COLO668 (cell line): Measurements from ENCODE around the gene ACTMAP.
"Not testable (repeated sequence)": the region's sequence is repeated elsewhere in the genome, so short reads cannot be mapped to it uniquely, and the experiment has no call there.

ENCODE experiments used
- DNase-seq: peaks from one replicate; lab custom pipeline; 2025; ENCODE audit not compliant: unreplicated experiment; lab: John Stamatoyannopoulos, UW

The ACTMAP gene

GRCh38 chr19:40744554-40745401 is 5.5 kb downstream of the ACTMAP start:
- peak; percentile 3 for DNase-seq

DNA sequence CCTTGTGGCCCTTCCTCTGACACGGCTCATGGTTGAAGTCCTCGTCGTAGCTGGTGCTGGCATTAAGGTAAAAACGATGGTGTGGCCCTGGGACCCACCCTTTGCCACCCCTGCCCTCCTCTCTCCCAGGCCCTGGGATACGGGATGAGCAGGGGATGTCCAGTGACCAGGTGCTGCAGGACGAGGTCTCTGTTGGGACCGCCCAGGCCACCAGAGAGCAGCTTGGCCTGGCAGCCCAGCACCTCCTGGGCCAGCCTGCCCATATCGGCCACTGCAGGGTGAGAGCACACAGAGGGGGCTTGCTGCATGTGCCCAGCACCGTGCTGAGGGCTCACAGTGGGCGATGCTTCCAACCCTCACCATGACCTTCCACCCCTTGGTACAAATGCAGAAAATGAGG is 6.4 kb downstream of the ACTMAP start:
- DNase-seq: no peak

DNA sequence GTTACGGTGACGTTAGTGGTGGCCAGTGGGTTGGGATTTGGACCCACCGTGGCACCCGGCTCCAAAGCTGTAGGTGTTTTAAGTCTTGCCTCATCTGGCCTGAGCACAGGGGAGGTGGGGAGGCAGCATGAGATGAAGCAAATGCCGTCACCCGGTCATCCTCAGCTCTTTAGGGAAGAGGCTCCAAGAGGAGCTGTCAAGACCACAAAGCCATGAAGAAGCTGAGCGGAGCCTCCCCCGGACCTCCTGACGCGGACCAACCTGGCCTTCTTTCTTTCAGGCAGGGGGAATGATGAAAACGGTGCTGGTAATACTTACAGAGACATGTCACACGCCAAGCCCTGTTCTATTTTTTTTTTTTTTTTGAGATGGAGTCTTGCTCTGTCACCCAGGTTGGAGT is 7.4 kb downstream of the ACTMAP start:
- DNase-seq: no peak

DNA sequence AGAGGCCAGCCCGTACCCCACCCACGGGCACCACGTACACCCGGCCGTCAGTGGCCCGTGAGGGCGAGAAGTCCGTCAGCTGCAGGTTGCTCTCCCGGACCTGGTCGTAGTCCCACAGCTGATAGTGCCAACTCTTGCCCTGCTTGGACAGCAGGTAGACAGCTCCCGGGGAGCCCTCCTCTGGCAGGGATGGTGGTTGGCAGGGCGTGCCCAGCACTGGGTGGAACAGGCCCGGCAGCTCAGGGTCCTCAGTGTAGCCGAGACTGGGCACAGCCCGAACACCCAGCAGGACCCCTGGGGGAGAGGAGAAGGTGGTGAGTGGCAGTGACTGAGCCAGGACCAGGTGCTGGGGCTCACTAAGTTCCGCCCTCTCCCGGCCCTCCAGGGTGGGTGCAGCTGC is 7.8 kb downstream of the ACTMAP start:
- no peak for DNase-seq

DNA sequence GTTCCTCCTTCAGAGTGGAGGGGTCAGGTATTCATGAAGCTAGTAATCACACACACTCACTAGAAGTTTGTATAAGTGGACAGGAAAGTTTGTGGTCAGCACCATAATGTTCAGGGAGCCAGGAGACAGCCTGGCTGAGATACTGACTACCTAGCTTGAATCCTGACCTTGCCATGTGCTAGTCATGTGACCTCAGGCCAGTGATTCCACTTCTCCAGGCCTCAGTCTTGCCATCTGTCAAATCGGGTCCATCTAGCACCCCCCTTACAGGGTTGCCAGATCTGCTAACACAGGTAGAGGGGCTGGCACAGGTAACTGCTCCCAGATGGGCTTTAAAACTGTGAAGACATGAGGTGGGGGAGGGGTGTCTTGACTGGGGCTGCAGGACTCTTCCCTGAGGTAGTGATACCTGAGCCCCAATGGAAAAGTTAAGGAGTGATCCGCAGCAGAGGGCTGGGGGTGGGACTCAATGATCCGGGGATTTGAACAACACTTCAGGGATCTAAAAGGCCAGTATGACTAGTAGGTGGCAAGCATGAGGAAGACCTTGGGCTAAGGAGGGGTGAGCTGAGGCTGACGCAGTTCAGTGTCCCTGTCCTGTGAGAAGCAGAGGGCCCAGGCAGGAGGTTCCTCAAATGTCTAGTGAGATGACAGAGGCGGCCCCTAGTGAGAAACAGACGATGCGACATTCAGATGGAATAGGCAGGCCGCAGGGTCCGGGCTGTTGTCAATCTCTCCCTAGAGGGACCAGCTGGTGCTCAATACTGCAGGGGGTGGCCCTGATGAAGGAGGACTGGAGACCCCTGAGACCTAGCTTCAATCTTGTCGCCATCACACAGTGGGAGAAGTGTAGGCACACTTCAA is 8.5 kb downstream of the ACTMAP start:
- DNase-seq: no peak

- no peak for DNase-seq
These were observed 9.5 kb downstream of the ACTMAP start for GRCh38 chr19:40740747-40741146.

- DNase-seq: no peak
These were observed 10.2 kb downstream of the ACTMAP start for GRCh38 chr19:40739871-40740703.

GRCh38 chr19:40739030-40739839 is 11.0 kb downstream of the ACTMAP start:
- DNase-seq: no peak

DNA sequence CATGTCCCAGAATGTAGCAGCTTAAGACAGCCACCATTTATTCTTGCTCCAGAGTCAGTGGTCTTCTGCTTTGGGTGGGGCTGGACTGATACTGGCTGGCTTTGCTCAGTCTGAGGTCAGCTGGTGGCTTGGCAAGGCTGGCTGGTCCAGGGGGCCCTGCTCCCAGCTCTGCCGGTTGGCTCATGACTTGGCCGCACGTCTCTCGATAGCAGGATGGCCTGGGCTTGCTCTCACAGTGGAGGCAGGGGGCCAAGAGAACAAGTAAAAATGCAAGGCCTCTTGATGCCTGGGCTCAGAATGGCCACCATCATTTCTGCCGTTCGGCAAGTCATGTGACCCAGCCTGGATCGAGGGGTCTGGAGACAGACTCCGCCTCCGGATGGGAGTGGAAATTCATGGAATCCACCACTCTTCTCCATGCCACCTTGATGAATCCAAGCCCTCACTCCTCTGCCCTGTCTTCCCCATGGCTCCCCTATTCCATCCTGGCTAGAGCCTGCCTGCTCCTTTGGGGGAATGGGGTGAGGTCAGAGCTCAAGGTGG is 13.1 kb downstream of the ACTMAP start:
- no peak for DNase-seq

DNA sequence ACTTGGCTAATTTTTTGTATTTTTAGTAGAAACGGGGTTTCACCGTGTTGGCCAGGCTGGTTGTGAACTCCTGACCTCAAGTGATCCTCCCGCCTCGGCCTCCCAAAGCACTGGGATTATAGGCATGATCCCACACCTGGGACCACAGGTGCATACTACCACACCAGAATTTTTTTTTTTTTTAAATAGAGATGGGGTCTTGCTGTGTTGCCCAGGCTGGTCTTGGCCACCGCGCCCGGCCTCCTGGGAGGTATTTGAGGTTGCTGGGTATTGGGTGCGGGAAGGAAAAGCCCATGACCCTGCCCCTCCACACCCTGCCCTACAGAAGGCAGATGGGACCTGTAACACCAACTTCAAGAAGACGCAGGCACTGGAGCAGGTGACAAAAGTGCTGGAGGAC is 13.6 kb downstream of the ACTMAP start:
- DNase-seq: no peak

DNA sequence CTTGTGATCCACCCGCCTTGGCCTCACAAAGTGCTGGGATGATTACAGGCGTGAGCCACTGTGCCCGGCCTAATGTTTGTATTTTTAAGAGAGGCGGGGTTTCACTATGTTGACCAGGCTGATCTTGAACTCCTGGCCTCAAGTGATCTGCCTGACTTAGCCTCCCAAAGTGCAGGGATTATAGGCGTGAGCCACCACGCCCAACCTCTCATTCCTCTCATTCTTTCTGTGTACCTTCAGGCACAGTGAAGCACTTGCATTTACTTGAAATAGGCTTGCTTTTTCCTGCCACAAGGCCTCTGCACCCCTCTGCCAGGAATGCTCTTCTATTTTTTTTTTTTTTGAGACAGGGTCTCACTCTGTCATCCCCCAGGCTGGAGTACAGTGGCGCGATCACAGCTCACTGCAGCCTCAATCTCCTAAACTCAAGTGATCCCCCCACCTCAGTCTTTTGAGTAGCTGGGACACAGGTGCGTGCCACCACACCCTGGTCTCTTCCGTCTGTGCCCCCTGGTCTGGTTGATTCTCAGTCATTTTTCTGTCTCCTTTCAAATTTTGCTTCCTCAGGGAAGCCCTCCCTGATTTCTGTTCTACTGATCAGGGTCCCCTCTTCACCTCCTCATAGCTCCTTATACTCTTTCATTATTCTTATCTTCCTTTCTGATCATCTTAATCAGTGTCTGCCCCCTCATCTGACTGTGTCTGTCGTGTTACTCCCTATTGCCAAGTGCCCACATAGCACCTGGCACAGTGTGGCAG is 15.1 kb downstream of the ACTMAP start:
- DNase-seq: no peak

- no peak for DNase-seq
These were observed 17.1 kb downstream of the ACTMAP start for GRCh38 chr19:40733149-40733548.

- not testable (repeated sequence) for DNase-seq
These were observed 18.0 kb downstream of the ACTMAP start for GRCh38 chr19:40732304-40732703.

DNA sequence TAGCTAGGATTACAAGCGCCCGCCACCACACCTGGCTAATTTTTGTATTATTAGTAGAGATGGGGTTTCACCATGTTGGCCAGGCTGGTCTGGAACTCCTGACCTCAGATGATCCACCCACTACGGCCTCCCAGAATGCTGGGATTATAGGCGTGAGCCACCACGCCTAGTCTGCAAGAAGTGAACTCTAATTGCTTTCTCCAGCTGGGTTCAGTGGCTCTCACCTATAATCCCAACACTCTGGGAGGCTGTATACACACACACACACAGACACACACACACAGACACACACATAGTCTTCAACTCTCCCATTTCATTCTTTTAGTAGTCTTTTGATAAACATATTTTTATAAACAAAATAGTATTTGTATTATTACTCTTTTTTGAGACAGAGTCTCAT is 20.2 kb downstream of the ACTMAP start:
- DNase-seq: not testable (repeated sequence)

DNA sequence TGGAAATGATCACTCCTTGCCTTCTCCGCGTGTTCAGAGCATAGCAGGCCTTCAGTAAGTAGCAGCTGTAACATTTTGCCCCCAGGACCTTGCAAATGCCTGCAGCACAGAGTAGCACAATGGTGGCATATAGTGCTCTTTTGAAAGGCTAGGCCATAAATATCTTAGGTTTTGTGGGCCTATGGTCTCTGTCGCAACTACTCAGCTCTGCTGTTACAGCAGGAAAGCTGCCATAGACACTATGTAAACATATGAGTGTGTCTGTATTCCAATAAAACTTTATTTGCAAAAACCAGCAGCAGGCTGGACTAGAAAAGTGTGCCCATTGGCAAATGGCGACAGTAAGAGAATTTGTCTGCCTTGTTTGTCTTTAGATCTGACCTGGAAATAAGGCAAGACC is 24.0 kb downstream of the ACTMAP start:
- DNase-seq: no peak

DNA sequence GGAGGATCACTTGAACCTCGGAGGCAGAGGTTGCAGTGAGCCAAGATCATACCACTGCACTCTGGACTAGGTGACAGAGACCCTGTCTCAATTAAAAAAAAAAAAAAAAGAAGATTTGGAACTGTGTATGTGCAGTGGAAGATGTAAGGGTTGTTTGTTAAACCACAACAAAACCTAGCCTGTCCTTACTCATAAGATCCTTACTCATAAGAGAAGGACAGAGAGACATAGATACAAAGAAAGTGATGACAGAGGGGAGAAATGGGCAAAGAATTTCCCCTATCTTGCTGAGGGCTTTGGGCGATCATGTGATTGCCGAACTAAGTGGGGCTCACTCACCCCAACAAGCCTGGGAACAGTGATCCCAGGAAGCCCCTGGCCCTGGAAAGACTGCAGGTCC is 25.4 kb downstream of the ACTMAP start:
- DNase-seq: no peak

GRCh38 chr19:40724315-40724714 is 26.0 kb downstream of the ACTMAP start:
- no peak for DNase-seq

- no peak for DNase-seq
These were observed 26.5 kb downstream of the ACTMAP start for GRCh38 chr19:40723661-40724254.
